IMR-90 (cell line): ENCODE results near the gene RPP30. TPM values are rescaled to one million over a fixed set of nuclear protein-coding genes. Genes with fewer than 3 reads are reported as not detected.

Experiments
- ATAC-seq: fragments of 200-7000 bp; cut with Tn5 transposase; 2 replicates; pipeline ENCODE4 v1.9.1; 2020; ENCODE audit warnings: low read depth, mild to moderate bottlenecking, moderate library complexity
- BruUV-seq: library from RNA; stranded (reverse); fragments of 400-500 nt; replicated peaks from 2 replicates; lab custom pipeline; 2021; lab: Mats Ljungman, UMichigan
- CTCF ChIA-PET: fragments of 300-600 bp; formaldehyde crosslinking; extraction: SDS; loops from one replicate; lab custom pipeline; 2021; ENCODE audit warnings: antibody characterized with exemption; lab: Yijun Ruan, JAX
- POLR2A ChIA-PET: fragments of 300-600 bp; sonication (Branson Sonifier 250); formaldehyde crosslinking; loops from one replicate; lab custom pipeline; 2022; ENCODE audit warnings: antibody characterized with exemption; ENCODE audit not compliant: unreplicated experiment; lab: Charles Lee
- DNase-seq: peaks from one replicate; pipeline ENCODE4 v3.0.0; 2013
- H2AFZ ChIP-seq: replicated peaks from 2 replicates; pipeline ENCODE3; 2013; ENCODE audit warnings: low read length, mild to moderate bottlenecking; ENCODE audit not compliant: poor library complexity
- H2AK5ac ChIP-seq: 2 replicates; pipeline ENCODE4 v1.6.1; 2013; ENCODE audit warnings: low read depth, low read length, inconsistent platforms
- H2AK9ac ChIP-seq: replicated peaks from 2 replicates; pipeline ENCODE3; 2013; ENCODE audit warnings: mild to moderate bottlenecking, low read depth, low read length, moderate library complexity; ENCODE audit not compliant: poor library complexity
- H2BK120ac ChIP-seq: 2 replicates; pipeline ENCODE4 v1.6.1; 2013; ENCODE audit warnings: low read depth, low read length, inconsistent platforms
- H2BK15ac ChIP-seq: 3 replicates; pipeline ENCODE4 v1.6.1; 2013; ENCODE audit warnings: low read depth, low read length, inconsistent platforms
- H2BK20ac ChIP-seq: 2 replicates; pipeline ENCODE4 v1.6.1; 2013; ENCODE audit warnings: low read depth, mild to moderate bottlenecking, inconsistent platforms, low read length, moderate library complexity
- H2BK5ac ChIP-seq: 2 replicates; pipeline ENCODE4 v1.6.1; 2013; ENCODE audit warnings: mild to moderate bottlenecking, low read depth, low read length, inconsistent platforms; ENCODE audit not compliant: poor library complexity, severe bottlenecking
- H3K14ac ChIP-seq: replicated peaks from 2 replicates; pipeline ENCODE4 v1.6.1; 2013; ENCODE audit warnings: low read depth, low read length, inconsistent platforms
- H3K18ac ChIP-seq: 2 replicates; pipeline ENCODE4 v1.6.1; 2013; ENCODE audit warnings: low read depth, low read length, control low read depth
- H3K23ac ChIP-seq: 2 replicates; pipeline ENCODE4 v1.6.1; 2013; ENCODE audit warnings: low read depth, low read length, inconsistent platforms
- H3K27ac ChIP-seq: 2 replicates; pipeline ENCODE4 v1.5.1; 2013; ENCODE audit warnings: mild to moderate bottlenecking, control low read depth, low read length; ENCODE audit not compliant: insufficient read depth
- H3K27me3 ChIP-seq: 2 replicates; pipeline ENCODE4 v1.6.1; 2013; ENCODE audit warnings: low read length; ENCODE audit not compliant: control insufficient read depth, insufficient read depth
- H3K36me3 ChIP-seq: 2 replicates; pipeline ENCODE4 v1.6.1; 2013; ENCODE audit warnings: low read length, mixed read lengths; ENCODE audit not compliant: control insufficient read depth, insufficient read depth
- H3K4ac ChIP-seq: 2 replicates; pipeline ENCODE4 v1.6.1; 2013; ENCODE audit warnings: low read depth, low read length, inconsistent platforms
- H3K4me1 ChIP-seq: 2 replicates; pipeline ENCODE4 v1.6.1; 2013; ENCODE audit warnings: low read length, mixed read lengths; ENCODE audit not compliant: control insufficient read depth, insufficient read depth
- H3K4me2 ChIP-seq: 2 replicates; pipeline ENCODE4 v1.6.1; 2013; ENCODE audit warnings: low read depth, mild to moderate bottlenecking, control low read depth, low read length, moderate library complexity
- H3K4me3 ChIP-seq: 2 replicates; pipeline ENCODE4 v1.5.1; 2013; ENCODE audit warnings: low read depth, mild to moderate bottlenecking, control low read depth, low read length, moderate library complexity; ENCODE audit not compliant: insufficient read depth
- H3K56ac ChIP-seq: 2 replicates; pipeline ENCODE4 v1.6.1; 2013; ENCODE audit warnings: low read length, inconsistent platforms; ENCODE audit not compliant: insufficient read depth; ENCODE audit errors: extremely low read depth
- H3K79me1 ChIP-seq, 2 experiments: 2 replicates each; pipeline ENCODE4 v1.6.1; 2013; ENCODE audit warnings: low read length in 2 of 2, inconsistent platforms in 1 of 2, low read depth in 1 of 2
- H3K9ac ChIP-seq: 2 replicates; pipeline ENCODE4 v1.6.1; 2013; ENCODE audit warnings: low read depth, low read length, control low read depth
- H3K9me1 ChIP-seq: 2 replicates; pipeline ENCODE4 v1.6.1; 2013; ENCODE audit warnings: low read length, inconsistent platforms; ENCODE audit not compliant: insufficient read depth
- H3K9me3 ChIP-seq: 2 replicates; pipeline ENCODE4 v1.6.1; 2013; ENCODE audit warnings: low read length; ENCODE audit not compliant: control insufficient read depth, insufficient read depth
- H4K20me1 ChIP-seq: 2 replicates; pipeline ENCODE4 v1.6.1; 2013; ENCODE audit warnings: low read length, inconsistent platforms; ENCODE audit not compliant: insufficient read depth
- H4K5ac ChIP-seq: 2 replicates; pipeline ENCODE4 v1.6.1; 2013; ENCODE audit warnings: mild to moderate bottlenecking, low read depth, low read length, control low read depth
- H4K8ac ChIP-seq, 2 experiments: 2 replicates each; pipeline ENCODE4 v1.6.1; 2013; ENCODE audit warnings: low read depth in 2 of 2, low read length in 2 of 2, control low read depth in 1 of 2, inconsistent platforms in 1 of 2
- H4K91ac ChIP-seq: 2 replicates; pipeline ENCODE4 v1.6.1; 2013; ENCODE audit warnings: low read depth, low read length, inconsistent platforms; ENCODE audit not compliant: insufficient read depth
- BHLHE40 ChIP-seq: fragments of 150-350 bp; IDR thresholded peaks from 2 replicates; pipeline ENCODE4 v1.6.1; 2016; ENCODE audit warnings: mild to moderate bottlenecking, low read depth, low read length
- CEBPB ChIP-seq: IDR thresholded peaks from 2 replicates; pipeline ENCODE4 v1.6.1; 2012; ENCODE audit warnings: low read depth, low read length, improper control_type of control experiment
- CHD1 ChIP-seq: IDR thresholded peaks from 2 replicates; pipeline ENCODE4 v1.6.1; 2012; ENCODE audit warnings: low read depth, low read length, improper control_type of control experiment
- MAFK ChIP-seq: IDR thresholded peaks from 2 replicates; pipeline ENCODE4 v1.6.1; 2012; ENCODE audit warnings: low read depth, low read length, improper control_type of control experiment
- MAZ ChIP-seq: IDR thresholded peaks from 2 replicates; pipeline ENCODE4 v1.6.1; 2012; ENCODE audit warnings: low read depth, mild to moderate bottlenecking, low read length, improper control_type of control experiment, moderate library complexity, borderline replicate concordance
- MXI1 ChIP-seq: IDR thresholded peaks from 2 replicates; pipeline ENCODE4 v1.6.1; 2012; ENCODE audit warnings: low read depth, mild to moderate bottlenecking, low read length, moderate library complexity, borderline replicate concordance
- NFE2L2 ChIP-seq: fragments of 150-350 bp; IDR thresholded peaks from 2 replicates; pipeline ENCODE4 v1.6.1; 2016; ENCODE audit warnings: low read depth, mild to moderate bottlenecking, low read length
- POLR2A ChIP-seq: IDR thresholded peaks from 2 replicates; pipeline ENCODE4 v1.6.1; 2012; ENCODE audit warnings: mild to moderate bottlenecking, low read depth, low read length
- RAD21 ChIP-seq: IDR thresholded peaks from 2 replicates; pipeline ENCODE4 v1.6.1; 2012; ENCODE audit warnings: low read length, improper control_type of control experiment
- RCOR1 ChIP-seq: IDR thresholded peaks from 2 replicates; pipeline ENCODE4 v1.6.1; 2012; ENCODE audit warnings: mild to moderate bottlenecking, low read length, improper control_type of control experiment; ENCODE audit not compliant: insufficient replicate concordance
- RFX5 ChIP-seq: IDR thresholded peaks from 2 replicates; pipeline ENCODE4 v1.8.0; 2012; ENCODE audit warnings: low read depth, mild to moderate bottlenecking, low read length, moderate library complexity
- SMC3 ChIP-seq: fragments of 150-350 bp; IDR thresholded peaks from 2 replicates; pipeline ENCODE4 v1.6.1; 2016; ENCODE audit warnings: low read depth, mild to moderate bottlenecking, antibody characterized with exemption, low read length, moderate library complexity
- WGBS, 2 experiments: methylation state at CpG; one replicate each; pipeline versions ENCODE4 v1.1.5 to v1.1.7; 2013; ENCODE audit warnings: missing lambda C conversion rate in 2 of 2; ENCODE audit not compliant: insufficient read length in 1 of 2; ENCODE audit errors: extremely low coverage in 2 of 2; 5-methylcytosine and 5-hydroxymethylcytosine counted together
- dilution Hi-C: fragments of 300-500 bp; cut with HindIII; formaldehyde crosslinking; loops from one replicate; pipeline ENCODE4 v1.14.3; 2018; ENCODE audit warnings: low sequenced_read_pairs; ENCODE audit not compliant: unreplicated experiment
- in situ Hi-C: fragments of 300-500 bp; cut with MboI; formaldehyde crosslinking; loops from 3 replicates; pipeline ENCODE4 v1.14.3; 2019; ENCODE audit warnings: low sequenced_read_pairs, inconsistent platforms, mixed read lengths
- intact Hi-C: fragments of 100-400 bp; cut with micrococcal nuclease; formaldehyde crosslinking; loops from 2 replicates; pipeline ENCODE4 v1.10.0; 2022
- polyA plus RNA-seq, 3 experiments: library from polyadenylated mRNA; depleted of rRNA; stranded (reverse); fragments of >200 nt; gene quantifications; 2 replicates each; pipeline ENCODE4 v1.2.3, GENCODE V29; 2012; ENCODE audit warnings: low replicate concordance in 1 of 3
- total RNA-seq: library from RNA; depleted of rRNA; stranded (reverse); fragments of >200 nt; gene quantifications from 2 replicates; pipeline ENCODE4 v1.2.3, GENCODE V29; 2012
- TF ChIP-seq, protein P1 (sequence below): fragments of 150-350 bp; IDR thresholded peaks from 2 replicates; pipeline ENCODE4 v1.6.1; 2017; ENCODE audit warnings: mild to moderate bottlenecking, antibody characterized with exemption, low read length, low read depth
- TF ChIP-seq, protein P2 (sequence below): conservative IDR thresholded peaks from 2 replicates; pipeline ENCODE4 v1.5.1; 2012; ENCODE audit warnings: mild to moderate bottlenecking, low read depth, low read length, improper control_type of control experiment
- TF ChIP-seq, protein P3 (sequence below): fragments of 150-350 bp; IDR thresholded peaks from 2 replicates; pipeline ENCODE4 v1.6.1; 2016; ENCODE audit warnings: low read depth, mild to moderate bottlenecking, low read length, moderate library complexity, borderline replicate concordance

Gene RPP30
- total and polyA plus RNA-seq, 2 of the 4 experiments (the other 2 are of a cell fraction): 27.6 to 45.2 TPM

DNA sequence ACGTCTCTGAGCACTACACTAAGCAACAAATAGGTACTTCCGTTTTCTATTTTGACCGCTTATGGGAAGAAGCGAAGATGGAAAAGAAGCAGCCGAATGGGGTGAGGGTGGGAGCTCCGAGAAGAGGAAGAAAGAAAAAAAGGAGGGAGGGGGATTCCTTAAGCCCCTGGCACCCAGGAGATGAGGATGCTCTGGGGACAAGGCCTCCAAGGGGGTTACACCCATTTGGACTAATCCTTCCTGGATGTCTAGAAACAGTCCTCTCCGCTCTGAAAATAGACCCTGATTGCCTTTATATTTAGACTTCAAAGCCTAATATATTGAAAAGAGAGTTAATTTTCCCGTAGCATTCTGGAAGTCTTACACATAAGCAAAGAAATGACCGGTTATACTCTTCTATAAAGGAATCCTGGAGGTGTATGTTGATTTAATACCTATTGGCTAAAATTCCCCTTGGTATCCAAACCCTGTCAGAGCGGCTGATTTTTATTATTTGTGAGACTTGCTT is 13.3 kb upstream of the RPP30 start:
- H2BK20ac ChIP-seq: peak overlapping the region; percentile 55
- H3K27ac ChIP-seq: 0 out of 2 replicates have a peak overlapping the region, but pooled peaks have one; percentile 4
- peak overlapping the region; percentile 76; the same call in 1 of the 2 replicates for H3K23ac ChIP-seq
- ATAC-seq (no peak), DNase-seq (no peak)
- no peaks in the 10 kb centered on the region for H4K20me1 ChIP-seq
- H3K4me3 ChIP-seq: peak overlapping the region; percentile 80; the same call in 1 of the 2 replicates
- H3K18ac ChIP-seq: peak overlapping the region; percentile 46; the same call in 1 of the 2 replicates
- H4K5ac ChIP-seq: no peak overlapping the region
- H3K4me1 ChIP-seq: no peaks in the 10 kb centered on the region
- H3K9ac ChIP-seq: peak overlapping the region; percentile 12
- BruUV-seq: no TSS peak
- WGBS, 2 experiments: no CpG with 5 or more reads among the region's 10 CpGs
- ChIA-PET CTCF (interaction anchor here (0.5 to 1.9 kb wide), 4 partner anchors 86 to 1050 kb away, joined by 3 to 5 read pairs (median 4); no protein-coding TSS in a partner anchor), POLR2A (no interaction called here)
- peak overlapping the region; percentile 50 to 53; a peak in 2 of 4 replicates for H4K8ac ChIP-seq
- no peak overlapping the region for H2BK5ac ChIP-seq
- dilution Hi-C loops (no loop called here), in situ Hi-C loops (loop anchor here (25.0 kb wide), 1 partner anchor 1421 kb away; no protein-coding TSS in a partner anchor), intact Hi-C loops (no loop called here)
- H3K4me2 ChIP-seq: peak overlapping the region; percentile 91
- peak overlapping the region; percentile 62 for H2BK120ac ChIP-seq
- 0 out of 3 replicates have a peak overlapping the region, but pooled peaks have one; percentile 26 for H2BK15ac ChIP-seq
- H3K36me3 ChIP-seq: no peaks in the 10 kb centered on the region
- H4K91ac ChIP-seq: peak overlapping the region; percentile 63; the same call in 1 of the 2 replicates
- peak overlapping the region; percentile 94 for H2AFZ ChIP-seq
- peak overlapping the region; percentile 45 for H3K4ac ChIP-seq
- no peaks in the 10 kb centered on the region for H3K9me3 ChIP-seq
- 0 out of 2 replicates have a peak, but pooled peaks cover 2% of the 10 kb centered on the region for H3K9me1 ChIP-seq
- no peaks in the 10 kb centered on the region; a peak in 1 of 4 replicates for H3K79me1 ChIP-seq
- H3K14ac ChIP-seq: 0 out of 2 replicates have a peak overlapping the region, but pooled peaks have one; percentile 25
- H2AK9ac ChIP-seq: no peak overlapping the region
- peaks cover 20% of the 10 kb centered on the region for H3K27me3 ChIP-seq
- 0 out of 2 replicates have a peak overlapping the region, but pooled peaks have one; percentile 16 for H3K56ac ChIP-seq
- H2AK5ac ChIP-seq: no peak overlapping the region
- TF ChIP-seq MAFK: no peak
- TF ChIP-seq BHLHE40: no peak
- no peak for TF ChIP-seq SMC3
- TF ChIP-seq NFE2L2: no peak
- TF ChIP-seq RCOR1: no peak
- no peak for TF ChIP-seq CEBPB
- TF ChIP-seq, protein P1, sequence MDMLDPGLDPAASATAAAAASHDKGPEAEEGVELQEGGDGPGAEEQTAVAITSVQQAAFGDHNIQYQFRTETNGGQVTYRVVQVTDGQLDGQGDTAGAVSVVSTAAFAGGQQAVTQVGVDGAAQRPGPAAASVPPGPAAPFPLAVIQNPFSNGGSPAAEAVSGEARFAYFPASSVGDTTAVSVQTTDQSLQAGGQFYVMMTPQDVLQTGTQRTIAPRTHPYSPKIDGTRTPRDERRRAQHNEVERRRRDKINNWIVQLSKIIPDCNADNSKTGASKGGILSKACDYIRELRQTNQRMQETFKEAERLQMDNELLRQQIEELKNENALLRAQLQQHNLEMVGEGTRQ: no peak
- no peak for TF ChIP-seq CHD1
- no peak for TF ChIP-seq POLR2A
- no peak for TF ChIP-seq MXI1
- no peak for TF ChIP-seq RFX5
- no peak for TF ChIP-seq MAZ
- TF ChIP-seq, protein P2, sequence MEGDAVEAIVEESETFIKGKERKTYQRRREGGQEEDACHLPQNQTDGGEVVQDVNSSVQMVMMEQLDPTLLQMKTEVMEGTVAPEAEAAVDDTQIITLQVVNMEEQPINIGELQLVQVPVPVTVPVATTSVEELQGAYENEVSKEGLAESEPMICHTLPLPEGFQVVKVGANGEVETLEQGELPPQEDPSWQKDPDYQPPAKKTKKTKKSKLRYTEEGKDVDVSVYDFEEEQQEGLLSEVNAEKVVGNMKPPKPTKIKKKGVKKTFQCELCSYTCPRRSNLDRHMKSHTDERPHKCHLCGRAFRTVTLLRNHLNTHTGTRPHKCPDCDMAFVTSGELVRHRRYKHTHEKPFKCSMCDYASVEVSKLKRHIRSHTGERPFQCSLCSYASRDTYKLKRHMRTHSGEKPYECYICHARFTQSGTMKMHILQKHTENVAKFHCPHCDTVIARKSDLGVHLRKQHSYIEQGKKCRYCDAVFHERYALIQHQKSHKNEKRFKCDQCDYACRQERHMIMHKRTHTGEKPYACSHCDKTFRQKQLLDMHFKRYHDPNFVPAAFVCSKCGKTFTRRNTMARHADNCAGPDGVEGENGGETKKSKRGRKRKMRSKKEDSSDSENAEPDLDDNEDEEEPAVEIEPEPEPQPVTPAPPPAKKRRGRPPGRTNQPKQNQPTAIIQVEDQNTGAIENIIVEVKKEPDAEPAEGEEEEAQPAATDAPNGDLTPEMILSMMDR: no peak
- TF ChIP-seq, protein P3, sequence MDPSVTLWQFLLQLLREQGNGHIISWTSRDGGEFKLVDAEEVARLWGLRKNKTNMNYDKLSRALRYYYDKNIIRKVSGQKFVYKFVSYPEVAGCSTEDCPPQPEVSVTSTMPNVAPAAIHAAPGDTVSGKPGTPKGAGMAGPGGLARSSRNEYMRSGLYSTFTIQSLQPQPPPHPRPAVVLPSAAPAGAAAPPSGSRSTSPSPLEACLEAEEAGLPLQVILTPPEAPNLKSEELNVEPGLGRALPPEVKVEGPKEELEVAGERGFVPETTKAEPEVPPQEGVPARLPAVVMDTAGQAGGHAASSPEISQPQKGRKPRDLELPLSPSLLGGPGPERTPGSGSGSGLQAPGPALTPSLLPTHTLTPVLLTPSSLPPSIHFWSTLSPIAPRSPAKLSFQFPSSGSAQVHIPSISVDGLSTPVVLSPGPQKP: no peak
- no peak for TF ChIP-seq RAD21
